Psoas muscle (tissue), 8 donors: ENCODE results near the gene TEX29. TPM values are rescaled to one million over a fixed set of nuclear protein-coding genes. Genes with fewer than 3 reads are reported as not detected.

Experiments
- ATAC-seq, 4 donors: fragments of 200-7000 bp; cut with Tn5 transposase; one replicate each; pipeline ENCODE4 v1.9.1; 2020; ENCODE audit warnings: moderate library complexity in 3 of 4, mild to moderate bottlenecking in 2 of 4
- DNase-seq, 2 donors: peaks; one replicate each; pipeline ENCODE4 v3.0.0-alpha.2; 2020
- H3K27ac ChIP-seq: fragments of 200-600 bp; one replicate; pipeline ENCODE4 v1.8.0; 2022
- H3K27me3 ChIP-seq, 3 donors: fragments of 200-600 bp in 1 of 3; one replicate each; pipeline versions ENCODE4 v1.6.1 to v1.8.0; 2013 to 2022; ENCODE audit warnings: low read length in 2 of 3, mild to moderate bottlenecking in 2 of 3, moderate library complexity in 1 of 3; ENCODE audit not compliant: insufficient read depth in 3 of 3
- H3K36me3 ChIP-seq, 2 donors: fragments of 200-600 bp in 1 of 2; one replicate each; pipeline versions ENCODE4 v1.6.1 to v1.8.0; 2013 to 2022; ENCODE audit warnings: low read depth in 1 of 2, mild to moderate bottlenecking in 1 of 2, moderate library complexity in 1 of 2; ENCODE audit not compliant: insufficient read depth in 1 of 2
- H3K4me1 ChIP-seq: fragments of 200-600 bp; one replicate; pipeline ENCODE4 v1.8.0; 2022
- H3K4me3 ChIP-seq: fragments of 200-600 bp; one replicate; pipeline ENCODE4 v1.8.0; 2022; ENCODE audit warnings: mild to moderate bottlenecking
- H3K9me3 ChIP-seq: fragments of 200-600 bp; one replicate; pipeline ENCODE4 v1.8.0; 2022
- CTCF ChIP-seq: fragments of 200-600 bp; IDR thresholded peaks from one replicate; pipeline ENCODE4 v1.8.0; 2022; ENCODE audit warnings: antibody characterized with exemption
- WGBS, 3 donors: extraction: QIAGEN DNeasy Blood & Tissue Kit; methylation state at CpG; one replicate each; pipeline versions ENCODE4 v1.1.6 to v1.1.7; 2013; 5-methylcytosine and 5-hydroxymethylcytosine counted together
- intact Hi-C, 2 donors: fragments of 100-400 bp; cut with DNase I; formaldehyde crosslinking; loops; one replicate each; pipeline versions ENCODE4 v1.11.0 to v1.14.2; 2022
- polyA plus RNA-seq, 3 donors: library from polyadenylated mRNA; stranded (reverse); fragments of 200-250 nt; gene quantifications; one replicate each; pipeline ENCODE4 v1.2.3, GENCODE V29; 2013
- total RNA-seq, 4 donors: library from RNA; stranded (reverse); fragmentation: NEBNext Ultra II Directional in 2 of 4; extraction: Animal tissue kit (Norgen Biotek cat#: 25700) in 2 of 4; gene quantifications; one replicate each; pipeline versions ENCODE4 v1.2.1 to v1.2.4, GENCODE V29; 2021 to 2023
- donor health status: healthy with polysubstance abuse.
- donor health status: DM: no; HTN: no; CAD: no; lungs with moderate emphysema.
- donor health status: Bipolar disorder and iron deficiency.
- donor health status: healthy.
- donor health status: DM: yes; HTN: yes; CAD: no.
- donor health status: DM: no; HTN: no; CAD: no.
- donor health status: DM: no; HTN: no; CAD: no.
- donor health status: DM: yes; HTN: yes; CAD: no.

The TEX29 gene
- total and polyA plus RNA-seq, 7 donors = 0.14 to 1.2 (median 0.38) TPM; not detected in 2

DNA sequence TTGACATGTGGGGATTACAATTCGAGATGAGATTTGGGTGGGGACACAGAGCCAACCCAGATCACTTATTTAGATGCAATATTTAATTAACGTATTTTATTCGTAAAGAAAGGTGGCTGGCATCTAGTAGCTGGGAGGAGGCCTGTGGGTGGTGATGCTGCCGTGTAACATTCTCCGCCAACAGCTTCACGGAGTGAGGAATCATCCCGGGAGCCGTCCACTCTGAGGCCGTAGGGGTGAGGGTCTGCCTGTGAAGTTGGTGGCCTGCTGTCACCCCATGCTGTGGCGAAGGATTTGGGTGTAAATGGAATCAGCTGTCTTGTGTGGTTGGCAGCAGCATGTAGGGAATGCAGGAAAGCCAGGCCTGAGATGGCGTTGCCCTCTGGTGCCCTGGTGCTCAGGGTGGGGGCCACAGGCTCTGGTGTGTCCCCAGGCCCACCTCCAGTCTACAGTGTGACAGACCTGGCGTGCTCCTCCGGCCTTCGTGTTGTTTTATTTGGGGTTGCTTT is 3.3 kb upstream of the TEX29 start:
- no peak for TF ChIP-seq CTCF

DNA sequence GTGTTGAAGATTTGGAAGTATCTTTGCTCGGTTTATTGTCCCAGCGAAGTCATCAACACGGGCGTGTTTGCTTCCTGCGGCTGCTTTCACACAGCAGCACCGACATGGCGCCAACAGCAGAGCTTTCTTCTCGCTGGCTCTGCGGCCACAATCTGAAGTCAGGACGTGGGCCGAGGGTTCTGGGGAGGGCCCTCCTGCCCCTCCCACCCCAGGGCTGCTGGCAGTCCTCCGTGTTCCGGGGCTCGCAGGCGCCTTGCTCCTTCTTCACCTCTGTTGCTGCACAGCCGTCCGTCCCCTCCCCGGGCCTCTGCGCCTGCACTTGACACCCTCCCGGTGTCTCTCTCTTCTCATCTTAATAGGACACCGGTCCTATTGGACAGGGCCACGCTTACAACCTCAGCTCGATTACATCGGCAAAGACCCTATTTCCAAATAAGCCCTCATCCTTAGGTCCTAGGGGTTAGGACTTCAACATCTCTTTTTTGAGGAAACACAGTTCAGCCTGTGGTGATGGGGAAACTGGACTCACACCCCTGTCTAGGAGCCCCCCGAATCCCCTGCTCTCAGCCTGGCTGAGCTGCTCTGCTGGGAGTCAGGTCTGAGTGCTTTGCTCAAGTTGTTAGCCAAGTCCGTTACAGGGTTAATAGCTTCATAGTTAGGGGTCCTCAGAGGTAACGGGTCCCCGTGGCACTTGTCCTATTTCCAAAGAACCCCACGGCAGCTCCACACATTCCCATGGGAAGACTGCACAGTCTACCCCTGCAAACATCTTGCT is 2.7 kb upstream of the TEX29 start:
- Histone ChIP-seq H3K27me3 (no peaks in the 10 kb centered on the region), H3K9me3 (no peaks in the 10 kb centered on the region), H3K4me1 (no peaks in the 10 kb centered on the region), H3K27ac (no peak overlapping the region), H3K4me3 (no peak overlapping the region), H3K36me3 (peaks cover 0 to 4% of the 10 kb centered on the region in 2 donors)
- ATAC-seq (no peak), DNase-seq (no peak)
- intact Hi-C loops = no loop called here
- 82 to 86% (median 85%) methylated on average over 29 of the region's 29 CpGs for WGBS, 3 donors
- no peak for TF ChIP-seq CTCF

More for the DNA sequence above, 3.3 kb upstream of the TEX29 start:
- no peak overlapping the region for H3K4me3 ChIP-seq
- H3K36me3 ChIP-seq = peaks cover 0 to 4% of the 10 kb centered on the region in 2 donors
- H3K27me3 ChIP-seq = no peaks in the 10 kb centered on the region
- 89 to 91% (median 90%) methylated on average over 14 of the region's 14 CpGs for WGBS, 3 donors
- intact Hi-C loops = no loop called here
- H3K4me1 ChIP-seq = no peaks in the 10 kb centered on the region
- DNase-seq = no peak
- H3K9me3 ChIP-seq = no peaks in the 10 kb centered on the region
- ATAC-seq = no peak
- H3K27ac ChIP-seq = no peak overlapping the region

GRCh38 chr13:111318386-111318785 is 2.1 kb upstream of the TEX29 start:
- Histone ChIP-seq H3K9me3 (no peaks in the 10 kb centered on the region), H3K36me3 (peaks cover 0 to 4% of the 10 kb centered on the region in 2 donors), H3K27me3 (no peaks in the 10 kb centered on the region), H3K4me3 (no peak overlapping the region), H3K27ac (no peak overlapping the region), H3K4me1 (no peaks in the 10 kb centered on the region)
- no peak for TF ChIP-seq CTCF
- intact Hi-C loops = no loop called here
- DNase-seq (no peak), ATAC-seq (no peak)
- 64 to 82% (median 73%) methylated on average over 13 of the region's 13 CpGs for WGBS, 3 donors

DNA sequence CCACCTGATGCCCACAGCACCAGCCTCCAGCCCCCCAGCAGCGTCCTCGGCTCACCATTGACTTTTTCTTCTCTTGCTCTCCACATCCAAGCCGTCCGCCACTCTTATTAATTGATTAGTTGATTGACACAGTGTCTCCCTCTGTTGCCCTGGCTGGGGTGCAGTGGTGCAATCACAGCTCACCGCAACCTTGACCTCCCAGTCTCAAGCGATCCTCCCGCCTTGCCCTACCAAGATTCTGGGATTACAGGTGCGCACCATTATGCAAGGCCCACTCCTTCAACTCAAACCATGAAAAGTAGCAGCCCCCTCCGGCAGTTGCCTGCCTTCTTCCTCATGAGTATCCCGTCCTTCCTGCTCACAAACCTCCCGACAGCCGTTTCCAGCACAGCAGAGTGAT is 921 bp upstream of the TEX29 start:
- ATAC-seq = no peak
- TF ChIP-seq CTCF = no peak
- DNase-seq = no peak
- H3K27me3 ChIP-seq = no peaks in the 10 kb centered on the region
- H3K9me3 ChIP-seq = no peaks in the 10 kb centered on the region
- intact Hi-C loops = no loop called here
- no peak overlapping the region for H3K27ac ChIP-seq
- no peaks in the 10 kb centered on the region for H3K4me1 ChIP-seq
- no peak overlapping the region for H3K4me3 ChIP-seq
- H3K36me3 ChIP-seq = peaks cover 0 to 4% of the 10 kb centered on the region in 2 donors
- 91 to 93% (median 92%) methylated on average over 12 of the region's 12 CpGs for WGBS, 3 donors
